ENCODE results near the gene LRMDA.

DNA sequence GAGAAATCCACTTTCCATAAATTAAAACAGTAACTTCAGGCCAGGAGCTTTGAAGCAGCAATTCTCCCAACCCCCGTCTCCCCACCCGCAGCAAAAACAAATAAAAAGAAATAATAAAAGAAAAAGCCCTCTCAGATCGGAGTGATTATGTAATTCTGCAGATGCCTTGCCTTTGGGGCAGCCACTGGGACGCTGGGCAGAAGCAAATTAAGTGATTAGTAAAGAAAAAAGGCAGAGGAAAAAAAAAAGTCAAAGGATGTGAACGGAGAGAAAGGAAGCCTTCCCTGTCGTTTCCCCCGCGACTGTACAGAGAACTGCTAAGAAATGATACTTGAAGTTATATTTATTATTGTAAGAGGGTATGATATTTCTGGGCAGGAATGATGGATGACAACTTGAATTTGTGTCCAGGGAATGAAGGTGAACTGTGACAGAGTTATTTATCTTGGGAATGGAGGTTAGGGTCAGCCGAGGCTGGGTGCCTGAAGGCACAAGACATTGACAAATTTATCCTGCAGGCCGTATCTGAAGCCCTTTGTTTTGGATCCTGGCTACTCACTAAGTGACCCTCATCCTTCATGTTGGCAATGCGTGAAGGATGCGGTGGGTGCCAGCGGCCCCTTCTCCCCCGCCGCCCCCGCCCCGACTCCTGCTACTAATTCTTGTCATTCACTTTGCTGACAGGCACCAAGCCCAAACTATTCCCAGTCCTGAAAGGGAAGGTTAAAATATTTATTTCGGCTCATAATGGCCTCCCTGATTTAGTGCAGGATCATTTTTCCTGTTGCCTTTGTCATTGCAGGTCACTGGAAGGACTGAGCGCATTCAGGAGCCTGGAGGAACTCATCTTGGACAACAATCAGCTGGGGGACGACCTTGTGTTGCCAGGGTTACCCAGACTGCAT, 604.0 kb downstream of the LRMDA start:
- TF ChIP-seq POLR2A (IDR thresholded peaks at IDR 0.05) (no peak), CTCF (IDR thresholded peaks at IDR 0.05) (no peak)

Measured in body of pancreas (tissue), 4 donors.